SK-N-SH treated with all-trans-retinoic acid at 6 μM for 48 hours (cell line): ENCODE results near the gene C13orf42.

ENCODE experiments used
- CSRNP3 ChIP-seq: fragments of 250-450 bp; sonication (Bioruptor Pico); IDR thresholded peaks from 2 replicates; pipeline ENCODE4 v1.5.1; 2021; ENCODE audit warnings: mild to moderate bottlenecking, moderate library complexity
- GLIS3 ChIP-seq: fragments of 250-450 bp; sonication (Bioruptor Pico); IDR thresholded peaks from 2 replicates; pipeline ENCODE4 v1.5.0; 2020; ENCODE audit warnings: mild to moderate bottlenecking, moderate library complexity
- ISL1 ChIP-seq: fragments of 250-450 bp; sonication (Bioruptor Pico); IDR thresholded peaks from 2 replicates; pipeline ENCODE4 v2.1.2; 2022; ENCODE audit warnings: mild to moderate bottlenecking, moderate library complexity
- PATZ1 ChIP-seq: fragments of 250-450 bp; sonication (Bioruptor Pico); IDR thresholded peaks from 2 replicates; pipeline ENCODE4 v1.8.0; 2020; ENCODE audit warnings: mild to moderate bottlenecking, moderate library complexity, borderline replicate concordance
- RARB ChIP-seq: fragments of 250-450 bp; sonication (Bioruptor Pico); IDR thresholded peaks from 2 replicates; pipeline ENCODE4 v1.8.0; 2021; ENCODE audit warnings: mild to moderate bottlenecking, moderate library complexity
- SNAI2 ChIP-seq: fragments of 250-450 bp; sonication (Bioruptor Pico); IDR thresholded peaks from 2 replicates; pipeline ENCODE4 v1.5.0; 2020; ENCODE audit warnings: mild to moderate bottlenecking, moderate library complexity
- TSHZ2 ChIP-seq: fragments of 250-450 bp; sonication (Bioruptor Pico); IDR thresholded peaks from 2 replicates; pipeline ENCODE4 v1.5.0; 2020; ENCODE audit warnings: mild to moderate bottlenecking, moderate library complexity
- ZFP3 ChIP-seq: fragments of 250-450 bp; sonication (Bioruptor Pico); IDR thresholded peaks from 2 replicates; pipeline ENCODE4 v1.5.0; 2020; ENCODE audit warnings: mild to moderate bottlenecking, moderate library complexity
- ZFP30 ChIP-seq: fragments of 450-650 bp; formaldehyde crosslinking; IDR thresholded peaks from 2 replicates; pipeline ENCODE4 v1.5.0; 2022; ENCODE audit warnings: mild to moderate bottlenecking, moderate library complexity
- TF ChIP-seq, protein P1 (sequence below): fragments of 250-450 bp; sonication (Bioruptor Pico); IDR thresholded peaks from 2 replicates; pipeline ENCODE4 v1.8.0; 2021; ENCODE audit warnings: low read depth, mild to moderate bottlenecking, moderate library complexity, borderline replicate concordance
- TF ChIP-seq, protein P2 (sequence below): fragments of 250-450 bp; sonication (Bioruptor Pico); IDR thresholded peaks from 2 replicates; pipeline ENCODE4 v1.5.1; 2020; ENCODE audit warnings: low read depth, mild to moderate bottlenecking, moderate library complexity

GRCh38 chr13:51112771-51113170, 1.7 kb upstream of the C13orf42 start:
- TF ChIP-seq, protein P1, sequence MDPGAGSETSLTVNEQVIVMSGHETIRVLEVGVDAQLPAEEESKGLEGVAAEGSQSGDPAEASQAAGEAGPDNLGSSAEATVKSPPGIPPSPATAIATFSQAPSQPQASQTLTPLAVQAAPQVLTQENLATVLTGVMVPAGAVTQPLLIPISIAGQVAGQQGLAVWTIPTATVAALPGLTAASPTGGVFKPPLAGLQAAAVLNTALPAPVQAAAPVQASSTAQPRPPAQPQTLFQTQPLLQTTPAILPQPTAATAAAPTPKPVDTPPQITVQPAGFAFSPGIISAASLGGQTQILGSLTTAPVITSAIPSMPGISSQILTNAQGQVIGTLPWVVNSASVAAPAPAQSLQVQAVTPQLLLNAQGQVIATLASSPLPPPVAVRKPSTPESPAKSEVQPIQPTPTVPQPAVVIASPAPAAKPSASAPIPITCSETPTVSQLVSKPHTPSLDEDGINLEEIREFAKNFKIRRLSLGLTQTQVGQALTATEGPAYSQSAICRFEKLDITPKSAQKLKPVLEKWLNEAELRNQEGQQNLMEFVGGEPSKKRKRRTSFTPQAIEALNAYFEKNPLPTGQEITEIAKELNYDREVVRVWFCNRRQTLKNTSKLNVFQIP (CRISPR knock-in tag) = no peak
- TF ChIP-seq GLIS3 (CRISPR knock-in tag) (no peak), CSRNP3 (no peak), PATZ1 (no peak), ISL1 (CRISPR knock-in tag) (no peak), RARB (CRISPR knock-in tag) (no peak), TSHZ2 (no peak), ZFP30 (CRISPR knock-in tag) (no peak), ZFP3 (no peak), SNAI2 (CRISPR knock-in tag) (no peak)
- TF ChIP-seq, protein P2, sequence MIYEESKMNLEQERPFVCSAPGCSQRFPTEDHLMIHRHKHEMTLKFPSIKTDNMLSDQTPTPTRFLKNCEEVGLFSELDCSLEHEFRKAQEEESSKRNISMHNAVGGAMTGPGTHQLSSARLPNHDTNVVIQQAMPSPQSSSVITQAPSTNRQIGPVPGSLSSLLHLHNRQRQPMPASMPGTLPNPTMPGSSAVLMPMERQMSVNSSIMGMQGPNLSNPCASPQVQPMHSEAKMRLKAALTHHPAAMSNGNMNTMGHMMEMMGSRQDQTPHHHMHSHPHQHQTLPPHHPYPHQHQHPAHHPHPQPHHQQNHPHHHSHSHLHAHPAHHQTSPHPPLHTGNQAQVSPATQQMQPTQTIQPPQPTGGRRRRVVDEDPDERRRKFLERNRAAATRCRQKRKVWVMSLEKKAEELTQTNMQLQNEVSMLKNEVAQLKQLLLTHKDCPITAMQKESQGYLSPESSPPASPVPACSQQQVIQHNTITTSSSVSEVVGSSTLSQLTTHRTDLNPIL (CRISPR knock-in tag) = no peak
